Neural progenitor cell (in vitro differentiated cells): ENCODE results near the gene ITCH. TPM values are rescaled to one million over a fixed set of nuclear protein-coding genes. Genes with fewer than 3 reads are reported as not detected.
"Not testable (repeated sequence)": the region's sequence is repeated elsewhere in the genome, so short reads cannot be mapped to it uniquely, and the experiment has no call there.

Source experiments
- DNase-seq: peaks from one replicate; pipeline ENCODE4 v3.0.0-alpha.2; 2016; ENCODE audit warnings: low spot score
- H2AFZ ChIP-seq: fragments of 200-600 bp; sonication (generic); replicated peaks from 2 replicates; pipeline ENCODE4 v1.6.1; 2016; ENCODE audit warnings: antibody characterized with exemption
- H3F3A ChIP-seq: fragments of 200-600 bp; sonication (generic); 2 replicates; pipeline ENCODE4 v1.6.1; 2016; ENCODE audit warnings: antibody characterized with exemption, low read depth
- H3K27ac ChIP-seq: fragments of 200-600 bp; sonication (generic); 2 replicates; pipeline ENCODE4 v1.5.1; 2016; ENCODE audit warnings: mild to moderate bottlenecking
- H3K27me3 ChIP-seq: fragments of 200-600 bp; sonication (generic); 2 replicates; pipeline ENCODE4 v1.6.1; 2016; ENCODE audit warnings: mild to moderate bottlenecking, moderate library complexity
- H3K36me3 ChIP-seq: fragments of 200-600 bp; sonication (generic); 2 replicates; pipeline ENCODE4 v1.5.1; 2016
- H3K4me1 ChIP-seq: fragments of 200-600 bp; sonication (generic); 2 replicates; pipeline ENCODE4 v1.6.1; 2016; ENCODE audit warnings: mixed run types
- H3K4me2 ChIP-seq: fragments of 200-600 bp; sonication (generic); 2 replicates; pipeline ENCODE4 v1.6.1; 2016
- H3K4me3 ChIP-seq: fragments of 200-600 bp; sonication (generic); 2 replicates; pipeline ENCODE4 v1.5.1; 2016
- H3K79me2 ChIP-seq: fragments of 200-600 bp; sonication (generic); 2 replicates; pipeline ENCODE4 v1.6.1; 2016; ENCODE audit warnings: low read depth
- H3K9ac ChIP-seq: fragments of 200-600 bp; sonication (generic); 2 replicates; pipeline ENCODE4 v1.6.1; 2016
- H3K9me3 ChIP-seq: fragments of 200-600 bp; sonication (generic); 2 replicates; pipeline ENCODE4 v1.5.1; 2016; ENCODE audit warnings: low read depth
- H4K20me1 ChIP-seq: fragments of 200-600 bp; sonication (generic); 2 replicates; pipeline ENCODE4 v1.6.1; 2016; ENCODE audit warnings: low read depth
- H3K27ac Mint-ChIP-seq: 3 replicates; pipeline ENCODE4 v1.8.0; 2021; ENCODE audit warnings: mixed read lengths
- H3K27me3 Mint-ChIP-seq: 2 replicates; pipeline ENCODE4 v1.8.0; 2022; ENCODE audit warnings: low read depth, mild to moderate bottlenecking, inconsistent platforms, moderate library complexity, mixed read lengths; ENCODE audit not compliant: insufficient read depth
- H3K36me3 Mint-ChIP-seq: 3 replicates; pipeline ENCODE4 v1.8.0; 2021; ENCODE audit warnings: mixed read lengths
- H3K4me1 Mint-ChIP-seq: 3 replicates; pipeline ENCODE4 v1.8.0; 2021; ENCODE audit warnings: mixed read lengths
- H3K4me3 Mint-ChIP-seq: 3 replicates; pipeline ENCODE4 v1.8.0; 2021; ENCODE audit warnings: mild to moderate bottlenecking, moderate library complexity, mixed read lengths
- H3K9me3 Mint-ChIP-seq: 3 replicates; pipeline ENCODE4 v1.8.0; 2020; ENCODE audit warnings: mixed read lengths
- EZH2 ChIP-seq: fragments of 200-600 bp; sonication (generic); IDR thresholded peaks from 2 replicates; pipeline ENCODE4 v1.6.1; 2017; ENCODE audit warnings: antibody characterized with exemption, mild to moderate bottlenecking, moderate library complexity
- EZH2phosphoT487 ChIP-seq: fragments of 200-600 bp; sonication (generic); IDR thresholded peaks from 2 replicates; pipeline ENCODE4 v1.6.1; 2017; ENCODE audit warnings: antibody characterized with exemption
- total RNA-seq: library from RNA; depleted of rRNA; stranded (reverse); fragments of >200 nt; gene quantifications from 2 replicates; pipeline ENCODE4 v1.2.3, GENCODE V29; 2015; ENCODE audit warnings: low replicate concordance
- TF ChIP-seq, protein P1 (sequence below): fragments of 200-600 bp; sonication (generic); IDR thresholded peaks from 2 replicates; pipeline ENCODE4 v1.5.1; 2017; ENCODE audit warnings: antibody characterized with exemption, mild to moderate bottlenecking

ITCH gene
- total RNA-seq, 1 donor from 2014 or later: 55.2 TPM

DNA sequence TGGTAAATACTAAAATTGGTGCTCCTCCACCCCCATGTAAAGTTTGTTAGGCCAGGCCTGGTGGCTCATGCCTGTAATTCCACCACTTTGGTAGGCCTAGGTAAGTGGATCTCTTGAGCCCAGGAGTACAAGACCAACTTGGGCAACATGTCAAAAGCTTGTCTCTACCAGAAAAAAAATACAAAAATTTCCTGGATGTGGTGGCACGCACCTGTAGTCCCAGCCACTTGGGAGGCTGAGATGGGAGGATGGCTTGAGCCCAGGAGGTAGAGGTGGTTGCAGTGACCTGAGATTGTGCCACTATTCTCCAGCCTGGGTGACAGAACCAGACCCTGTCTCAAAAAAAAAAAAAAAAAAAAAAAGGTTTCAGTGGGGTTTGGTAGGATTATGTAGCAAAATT, 41.7 kb downstream of the ITCH start:
- H3K4me1 Mint-ChIP-seq: peaks cover 22% of the 10 kb centered on the region
- peaks cover 19% of the 10 kb centered on the region for H3K36me3 Mint-ChIP-seq
- H3K9me3 Mint-ChIP-seq: no peaks in the 10 kb centered on the region
- TF ChIP-seq EZH2 (no peak), EZH2phosphoT487 (no peak)
- TF ChIP-seq, protein P1, sequence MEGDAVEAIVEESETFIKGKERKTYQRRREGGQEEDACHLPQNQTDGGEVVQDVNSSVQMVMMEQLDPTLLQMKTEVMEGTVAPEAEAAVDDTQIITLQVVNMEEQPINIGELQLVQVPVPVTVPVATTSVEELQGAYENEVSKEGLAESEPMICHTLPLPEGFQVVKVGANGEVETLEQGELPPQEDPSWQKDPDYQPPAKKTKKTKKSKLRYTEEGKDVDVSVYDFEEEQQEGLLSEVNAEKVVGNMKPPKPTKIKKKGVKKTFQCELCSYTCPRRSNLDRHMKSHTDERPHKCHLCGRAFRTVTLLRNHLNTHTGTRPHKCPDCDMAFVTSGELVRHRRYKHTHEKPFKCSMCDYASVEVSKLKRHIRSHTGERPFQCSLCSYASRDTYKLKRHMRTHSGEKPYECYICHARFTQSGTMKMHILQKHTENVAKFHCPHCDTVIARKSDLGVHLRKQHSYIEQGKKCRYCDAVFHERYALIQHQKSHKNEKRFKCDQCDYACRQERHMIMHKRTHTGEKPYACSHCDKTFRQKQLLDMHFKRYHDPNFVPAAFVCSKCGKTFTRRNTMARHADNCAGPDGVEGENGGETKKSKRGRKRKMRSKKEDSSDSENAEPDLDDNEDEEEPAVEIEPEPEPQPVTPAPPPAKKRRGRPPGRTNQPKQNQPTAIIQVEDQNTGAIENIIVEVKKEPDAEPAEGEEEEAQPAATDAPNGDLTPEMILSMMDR: no peak
- no peak overlapping the region for H3K27ac Mint-ChIP-seq
- H3K27me3 Mint-ChIP-seq: peaks cover 4% of the 10 kb centered on the region
- DNase-seq: no peak
- no peak overlapping the region for H3K4me2 ChIP-seq
- H2AFZ ChIP-seq: no peak overlapping the region
- no peaks in the 10 kb centered on the region for H3K4me1 ChIP-seq
- no peak overlapping the region for H3K9ac ChIP-seq
- H3K4me3 Mint-ChIP-seq: no peak overlapping the region
- H3K79me2 ChIP-seq: peaks cover 74% of the 10 kb centered on the region
- no peaks in the 10 kb centered on the region for H3K9me3 ChIP-seq
- H4K20me1 ChIP-seq: peaks cover 52% of the 10 kb centered on the region
- no peak overlapping the region for H3K4me3 ChIP-seq
- no peaks in the 10 kb centered on the region for H3K27me3 ChIP-seq
- H3K27ac ChIP-seq: no peak overlapping the region
- H3K36me3 ChIP-seq: no peaks in the 10 kb centered on the region
- H3F3A ChIP-seq: no peaks in the 10 kb centered on the region

DNA sequence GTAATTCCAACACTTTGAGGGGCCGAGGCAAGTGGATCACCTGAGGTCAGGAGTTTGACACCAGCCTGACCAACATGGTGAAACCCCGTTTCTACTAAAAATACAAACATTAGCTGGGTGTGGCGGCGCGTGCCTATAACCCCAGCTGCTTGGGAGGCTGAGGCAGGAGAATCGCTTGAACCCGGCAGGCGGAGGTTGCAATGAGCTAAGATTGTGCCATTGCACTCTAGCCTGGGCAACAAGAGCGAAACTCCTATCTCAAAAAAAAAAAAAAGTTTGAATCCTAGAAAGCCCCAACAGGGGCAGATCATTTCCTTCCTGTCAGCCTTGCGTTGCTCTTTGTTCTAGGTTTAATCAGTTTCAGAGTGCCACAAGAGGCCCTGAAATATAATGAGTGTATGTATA, 42.2 kb downstream of the ITCH start:
- not testable (repeated sequence) for H3K36me3 ChIP-seq, H3K9me3 Mint-ChIP-seq, H3K9me3 ChIP-seq, H3K27ac ChIP-seq, H3K4me2 ChIP-seq, H3K27me3 ChIP-seq, H3K27ac Mint-ChIP-seq, H3K4me1 ChIP-seq, H3K4me3 Mint-ChIP-seq, H2AFZ ChIP-seq, H3K4me3 ChIP-seq, DNase-seq, H3K9ac ChIP-seq, H3K27me3 Mint-ChIP-seq, H3F3A ChIP-seq
- Histone ChIP-seq H3K79me2 (peaks cover 70% of the 10 kb centered on the region), H4K20me1 (peaks cover 48% of the 10 kb centered on the region)
- Mint-ChIP-seq H3K36me3 (peaks cover 19% of the 10 kb centered on the region), H3K4me1 (peaks cover 19% of the 10 kb centered on the region)

DNA sequence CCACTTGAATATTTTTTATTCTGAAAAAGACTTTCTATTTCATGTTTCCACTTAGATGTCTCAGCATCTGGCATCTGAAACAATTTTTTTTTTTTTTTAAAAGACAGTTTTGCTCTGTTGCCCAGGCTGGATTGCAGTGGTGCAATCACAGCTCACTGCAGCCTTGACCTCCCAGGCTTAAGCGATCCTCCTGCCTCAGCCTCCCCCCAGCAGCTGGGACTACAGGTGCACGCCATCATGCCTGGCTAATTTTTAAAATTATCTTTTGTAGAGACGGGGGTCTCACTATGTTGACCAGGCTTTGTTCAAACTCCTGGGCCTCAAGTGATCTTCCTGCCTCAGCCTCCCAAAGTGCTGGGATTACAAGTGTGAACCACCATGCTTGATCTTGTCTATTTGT, 42.9 kb downstream of the ITCH start:
- not testable (repeated sequence) for H3K27ac Mint-ChIP-seq, H3K4me3 ChIP-seq, H3K27me3 ChIP-seq, H3K9me3 ChIP-seq, H3K27me3 Mint-ChIP-seq, H2AFZ ChIP-seq, H3K4me1 ChIP-seq, H3K4me2 ChIP-seq, H3K27ac ChIP-seq, H3F3A ChIP-seq, H3K4me3 Mint-ChIP-seq, DNase-seq, H3K36me3 ChIP-seq, H3K9ac ChIP-seq, H3K9me3 Mint-ChIP-seq
- peaks cover 43% of the 10 kb centered on the region for H4K20me1 ChIP-seq
- peaks cover 65% of the 10 kb centered on the region for H3K79me2 ChIP-seq
- H3K4me1 Mint-ChIP-seq: peaks cover 17% of the 10 kb centered on the region
- H3K36me3 Mint-ChIP-seq: peaks cover 18% of the 10 kb centered on the region

DNA sequence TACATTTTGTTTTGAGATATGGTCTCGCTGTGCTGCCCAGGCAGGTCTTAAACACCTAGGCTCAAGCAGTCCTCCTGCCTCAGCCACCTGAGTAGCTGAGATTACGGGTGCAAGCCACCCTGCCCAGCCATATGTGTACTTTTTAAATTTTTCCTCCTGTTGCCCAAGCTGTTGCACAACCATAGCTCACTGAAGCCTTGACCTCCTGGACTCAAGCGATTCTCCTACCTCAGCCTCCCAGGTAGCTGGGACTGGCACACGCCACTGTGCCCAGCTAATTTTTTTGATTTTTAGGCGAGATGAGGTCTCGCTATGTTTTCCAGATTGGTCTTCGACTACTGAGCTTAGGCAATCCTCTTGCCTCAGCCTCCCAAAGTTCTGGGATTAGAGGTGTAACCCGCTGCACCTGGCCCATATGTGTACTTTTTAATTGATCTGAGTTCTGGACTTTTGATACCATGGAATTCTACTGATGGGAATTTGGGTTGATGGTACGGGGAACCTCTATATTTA, 44.9 kb downstream of the ITCH start:
- Histone ChIP-seq H3K9me3 (no peaks in the 10 kb centered on the region), H2AFZ (no peak overlapping the region), H3K36me3 (peaks cover 5% of the 10 kb centered on the region), H3K27me3 (no peaks in the 10 kb centered on the region), H3K27ac (no peak overlapping the region), H3K4me1 (no peaks in the 10 kb centered on the region), H3K4me3 (no peak overlapping the region), H3F3A (peaks cover 6% of the 10 kb centered on the region), H4K20me1 (peaks cover 23% of the 10 kb centered on the region), H3K4me2 (no peak overlapping the region), H3K9ac (no peak overlapping the region), H3K79me2 (peaks cover 44% of the 10 kb centered on the region)
- TF ChIP-seq, protein P1: no peak
- TF ChIP-seq EZH2phosphoT487: no peak
- no peak for TF ChIP-seq EZH2
- Mint-ChIP-seq H3K27ac (no peak overlapping the region), H3K4me3 (no peak overlapping the region), H3K4me1 (peaks cover 8% of the 10 kb centered on the region), H3K27me3 (no peaks in the 10 kb centered on the region), H3K9me3 (no peaks in the 10 kb centered on the region), H3K36me3 (peaks cover 11% of the 10 kb centered on the region)
- no peak for DNase-seq
